Chondrocyte (in vitro differentiated cells): ENCODE measurements around the gene RNF128. TPM values are rescaled to one million over a fixed set of nuclear protein-coding genes. Genes with fewer than 3 reads are reported as not detected.
"Not testable (repeated sequence)": the region's sequence is repeated elsewhere in the genome, so short reads cannot be mapped to it uniquely, and the experiment has no call there.

Source experiments
- DNase-seq: peaks from one replicate; pipeline ENCODE4 v3.0.0; 2021; ENCODE audit warnings: mixed read lengths, low spot score
- H3K27ac Mint-ChIP-seq: one replicate; pipeline ENCODE4 v1.8.0; 2021; ENCODE audit warnings: mild to moderate bottlenecking, moderate library complexity, mixed read lengths; ENCODE audit not compliant: unreplicated experiment
- H3K27me3 Mint-ChIP-seq: 2 replicates; pipeline ENCODE4 v1.8.0; 2021; ENCODE audit warnings: low read depth, mixed read lengths
- H3K36me3 Mint-ChIP-seq: 2 replicates; pipeline ENCODE4 v1.8.0; 2021; ENCODE audit warnings: low read depth, mixed read lengths
- H3K4me1 Mint-ChIP-seq: 2 replicates; pipeline ENCODE4 v1.8.0; 2021; ENCODE audit warnings: low read depth, mild to moderate bottlenecking, mixed read lengths
- H3K4me3 Mint-ChIP-seq: one replicate; pipeline ENCODE4 v1.8.0; 2021; ENCODE audit warnings: mild to moderate bottlenecking, moderate library complexity, mixed read lengths; ENCODE audit not compliant: unreplicated experiment
- H3K9me3 Mint-ChIP-seq: 2 replicates; pipeline ENCODE4 v1.8.0; 2021; ENCODE audit warnings: low read depth, mixed read lengths
- CTCF ChIP-seq: fragments of 200-600 bp; sonication (generic); IDR thresholded peaks from 2 replicates; pipeline ENCODE4 v1.5.0; 2021; ENCODE audit warnings: antibody characterized with exemption, mild to moderate bottlenecking, moderate library complexity
- total RNA-seq: library from RNA; stranded (reverse); gene quantifications from 3 replicates; pipeline ENCODE4 v1.2.1, GENCODE V29; 2021

The RNF128 gene
- total RNA-seq, 1 donor from 2014 or later: not detected

GRCh38 chrX:106742193-106742592, 15.7 kb downstream of the RNF128 start:
- Mint-ChIP-seq H3K9me3 (peaks cover 2% of the 10 kb centered on the region), H3K4me1 (no peaks in the 10 kb centered on the region), H3K36me3 (no peaks in the 10 kb centered on the region), H3K27ac (no peak overlapping the region), H3K4me3 (no peak overlapping the region), H3K27me3 (peaks cover 12% of the 10 kb centered on the region)
- no peak for DNase-seq
- no peak for TF ChIP-seq CTCF

- DNase-seq: no peak
- TF ChIP-seq CTCF: no peak
- no peak overlapping the region for H3K27ac Mint-ChIP-seq
- peaks cover 2% of the 10 kb centered on the region for H3K9me3 Mint-ChIP-seq
- no peak overlapping the region for H3K4me3 Mint-ChIP-seq
- no peaks in the 10 kb centered on the region for H3K36me3 Mint-ChIP-seq
- H3K4me1 Mint-ChIP-seq: no peaks in the 10 kb centered on the region
- peaks cover 7% of the 10 kb centered on the region for H3K27me3 Mint-ChIP-seq
Observed at GRCh38 chrX:106742805-106743204, 16.3 kb downstream of the RNF128 start.

- no peak overlapping the region for H3K27ac Mint-ChIP-seq
- peaks cover 8% of the 10 kb centered on the region for H3K9me3 Mint-ChIP-seq
- no peak for DNase-seq
- no peak overlapping the region for H3K4me3 Mint-ChIP-seq
- H3K36me3 Mint-ChIP-seq: no peaks in the 10 kb centered on the region
- no peaks in the 10 kb centered on the region for H3K4me1 Mint-ChIP-seq
- TF ChIP-seq CTCF: no peak
- peaks cover 4% of the 10 kb centered on the region for H3K27me3 Mint-ChIP-seq
Observed at GRCh38 chrX:106748377-106748776, 21.9 kb downstream of the RNF128 start.

GRCh38 chrX:106751407-106751806, 24.9 kb downstream of the RNF128 start:
- TF ChIP-seq CTCF: no peak
- H3K36me3 Mint-ChIP-seq: no peaks in the 10 kb centered on the region
- peaks cover 4% of the 10 kb centered on the region for H3K27me3 Mint-ChIP-seq
- H3K27ac Mint-ChIP-seq: no peak overlapping the region
- no peaks in the 10 kb centered on the region for H3K4me1 Mint-ChIP-seq
- DNase-seq: no peak
- peaks cover 21% of the 10 kb centered on the region for H3K9me3 Mint-ChIP-seq
- no peak overlapping the region for H3K4me3 Mint-ChIP-seq

- no peaks in the 10 kb centered on the region for H3K36me3 Mint-ChIP-seq
- H3K9me3 Mint-ChIP-seq: peaks cover 21% of the 10 kb centered on the region
- DNase-seq: no peak
- H3K27ac Mint-ChIP-seq: no peak overlapping the region
- peak; percentile 51 for TF ChIP-seq CTCF
- no peaks in the 10 kb centered on the region for H3K4me1 Mint-ChIP-seq
- peaks cover 4% of the 10 kb centered on the region for H3K27me3 Mint-ChIP-seq
- no peak overlapping the region for H3K4me3 Mint-ChIP-seq
Observed at GRCh38 chrX:106752101-106752678, 25.7 kb downstream of the RNF128 start.

DNA sequence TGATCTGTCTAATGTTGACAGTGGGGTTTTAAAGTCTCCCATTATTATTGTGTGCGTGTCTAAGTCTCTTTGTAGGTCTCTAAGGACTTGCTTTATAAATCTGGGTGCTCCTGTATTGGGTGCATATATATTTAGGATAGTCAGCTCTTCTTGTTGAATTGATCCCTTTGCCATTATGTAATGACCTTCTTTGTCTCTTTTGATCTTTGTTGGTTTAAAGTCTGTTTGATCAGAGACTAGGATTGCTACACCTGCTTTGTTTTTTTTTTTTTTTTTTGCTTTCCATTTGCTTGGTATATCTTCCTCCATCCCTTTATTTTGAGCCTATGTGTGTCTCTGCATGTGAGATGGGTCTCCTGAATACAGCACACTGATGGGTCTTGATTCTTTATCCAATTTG, 42.8 kb downstream of the RNF128 start:
- not testable (repeated sequence) for H3K27me3 Mint-ChIP-seq, H3K4me1 Mint-ChIP-seq, H3K36me3 Mint-ChIP-seq, DNase-seq, H3K4me3 Mint-ChIP-seq, H3K27ac Mint-ChIP-seq
- peaks cover 12% of the 10 kb centered on the region for H3K9me3 Mint-ChIP-seq
